ENCODE measurements around the gene USH1G. TPM values are rescaled to one million over a fixed set of nuclear protein-coding genes. Genes with fewer than 3 reads are reported as not detected.

USH1G gene
- total and polyA plus RNA-seq, 2 of the 13 experiments (the other 11 are each of a cell fraction or from before 2014, with no cell fraction given), result 0.04 TPM; not detected in 1

GRCh38 chr17:74875977-74876593 is 47.0 kb downstream of the USH1G start (continued):
- no peak for TF ChIP-seq CSRNP1 (CRISPR knock-in tag; IDR thresholded peaks at IDR 0.05)
- no peak for TF ChIP-seq SMAD3 (CRISPR knock-in tag; IDR thresholded peaks at IDR 0.05)
- no peak for TF ChIP-seq ZNF503 (CRISPR knock-in tag; IDR thresholded peaks at IDR 0.05)
- TF ChIP-seq NFKB2 (CRISPR knock-in tag; IDR thresholded peaks at IDR 0.05; ENCODE audit: borderline replicate concordance), result no peak
- TF ChIP-seq RBFOX2 (IDR thresholded peaks at IDR 0.05; ENCODE audit: low read depth, low read length), result no peak
- TF ChIP-seq STAT6 (CRISPR knock-in tag; IDR thresholded peaks at IDR 0.05; ENCODE audit: borderline replicate concordance), result no peak
- TF ChIP-seq, protein P1, sequence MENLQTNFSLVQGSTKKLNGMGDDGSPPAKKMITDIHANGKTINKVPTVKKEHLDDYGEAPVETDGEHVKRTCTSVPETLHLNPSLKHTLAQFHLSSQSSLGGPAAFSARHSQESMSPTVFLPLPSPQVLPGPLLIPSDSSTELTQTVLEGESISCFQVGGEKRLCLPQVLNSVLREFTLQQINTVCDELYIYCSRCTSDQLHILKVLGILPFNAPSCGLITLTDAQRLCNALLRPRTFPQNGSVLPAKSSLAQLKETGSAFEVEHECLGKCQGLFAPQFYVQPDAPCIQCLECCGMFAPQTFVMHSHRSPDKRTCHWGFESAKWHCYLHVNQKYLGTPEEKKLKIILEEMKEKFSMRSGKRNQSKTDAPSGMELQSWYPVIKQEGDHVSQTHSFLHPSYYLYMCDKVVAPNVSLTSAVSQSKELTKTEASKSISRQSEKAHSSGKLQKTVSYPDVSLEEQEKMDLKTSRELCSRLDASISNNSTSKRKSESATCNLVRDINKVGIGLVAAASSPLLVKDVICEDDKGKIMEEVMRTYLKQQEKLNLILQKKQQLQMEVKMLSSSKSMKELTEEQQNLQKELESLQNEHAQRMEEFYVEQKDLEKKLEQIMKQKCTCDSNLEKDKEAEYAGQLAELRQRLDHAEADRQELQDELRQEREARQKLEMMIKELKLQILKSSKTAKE (CRISPR knock-in tag; IDR thresholded peaks at IDR 0.05; ENCODE audit: borderline replicate concordance), result no peak
- no peak for TF ChIP-seq ZIK1 (CRISPR knock-in tag; IDR thresholded peaks at IDR 0.05; ENCODE audit: borderline replicate concordance, low read depth)
- no peak for TF ChIP-seq ZNF556 (CRISPR knock-in tag; IDR thresholded peaks at IDR 0.05; ENCODE audit: borderline replicate concordance)
- no peak for TF ChIP-seq ZSCAN29 (CRISPR knock-in tag; conservative IDR thresholded peaks at IDR 0.05)
- peak; percentile 12 for TF ChIP-seq TEAD3 (CRISPR knock-in tag; optimal IDR thresholded peaks at IDR 0.05; ENCODE audit: borderline replicate concordance)
- 0 out of 2 replicates have a peak, but pooled peaks have one; percentile 38 for TF ChIP-seq NFE2L2 (IDR thresholded peaks at IDR 0.05; ENCODE audit: low read length)
- no peak for TF ChIP-seq SMAD9 (CRISPR knock-in tag; IDR thresholded peaks at IDR 0.05)
- TF ChIP-seq ZNF460 (CRISPR knock-in tag; IDR thresholded peaks at IDR 0.05; ENCODE audit: borderline replicate concordance), result peak; percentile 58; the same call in 1 of the 2 replicates
- peak; percentile 27; the same call in 1 of the 2 replicates for TF ChIP-seq KDM2A (CRISPR knock-in tag; IDR thresholded peaks at IDR 0.05; ENCODE audit: borderline replicate concordance, low read depth)
- TF ChIP-seq RBM39 (IDR thresholded peaks at IDR 0.05; ENCODE audit: low read depth, low read length, poor library complexity, severe bottlenecking), result no peak

All from HepG2 (cell line).